Hematopoietic multipotent progenitor cell (in vitro differentiated cells): ENCODE data around the gene PPP1R14C. TPM values are rescaled to one million over a fixed set of nuclear protein-coding genes. Genes with fewer than 3 reads are reported as not detected.
A peak's percentile ranks its signal among the peaks of the same experiment; 100 is the strongest.
"Not testable (repeated sequence)": the region's sequence is repeated elsewhere in the genome, so short reads cannot be mapped to it uniquely, and the experiment has no call there.

Source experiments
- DNase-seq, 3 donors: peaks; one replicate each; pipeline ENCODE4 v3.0.0-alpha.2; 2011 to 2015; ENCODE audit warnings: low read depth in 2 of 3, low spot score in 2 of 3
- total RNA-seq: library from RNA; depleted of rRNA; stranded (reverse); fragments of >200 nt; gene quantifications from one replicate; pipeline ENCODE4 v1.2.3, GENCODE V29; 2012

PPP1R14C gene
- total RNA-seq, 1 donor = under 0.01 TPM

- no peak for DNase-seq
Observed at GRCh38 chr6:150165020-150165702, 22.3 kb downstream of the PPP1R14C start.

GRCh38 chr6:150167479-150167873 lies 24.6 kb downstream of the PPP1R14C start:
- DNase-seq = no peak

- no peak for DNase-seq
Observed at GRCh38 chr6:150169181-150169580, 26.3 kb downstream of the PPP1R14C start.

- DNase-seq = no peak
Observed at GRCh38 chr6:150169609-150170008, 26.8 kb downstream of the PPP1R14C start.

- DNase-seq = no peak
Observed at GRCh38 chr6:150172929-150173328, 30.1 kb downstream of the PPP1R14C start.

- DNase-seq = no peak
Observed at GRCh38 chr6:150175586-150176151, 32.8 kb downstream of the PPP1R14C start.

GRCh38 chr6:150176152-150176551 lies 33.3 kb downstream of the PPP1R14C start:
- DNase-seq = no peak

GRCh38 chr6:150176659-150177058 lies 33.8 kb downstream of the PPP1R14C start:
- DNase-seq = no peak

GRCh38 chr6:150177259-150177951 lies 34.6 kb downstream of the PPP1R14C start:
- no peak for DNase-seq

GRCh38 chr6:150177952-150178520 lies 35.2 kb downstream of the PPP1R14C start:
- DNase-seq = no peak

- DNase-seq = no peak
Observed at GRCh38 chr6:150179030-150179429, 36.2 kb downstream of the PPP1R14C start.

GRCh38 chr6:150179907-150180424 lies 37.1 kb downstream of the PPP1R14C start:
- not testable (repeated sequence) for DNase-seq

GRCh38 chr6:150180517-150180916 lies 37.7 kb downstream of the PPP1R14C start:
- no peak for DNase-seq

- no peak for DNase-seq
Observed at GRCh38 chr6:150182460-150183078, 39.7 kb downstream of the PPP1R14C start.

GRCh38 chr6:150183105-150183504 lies 40.3 kb downstream of the PPP1R14C start:
- DNase-seq = peak in 2 of 3 donors; percentile 11 to 51

GRCh38 chr6:150183966-150184365 lies 41.1 kb downstream of the PPP1R14C start:
- no peak for DNase-seq

GRCh38 chr6:150184850-150185731 lies 42.2 kb downstream of the PPP1R14C start:
- no peak for DNase-seq

GRCh38 chr6:150185732-150186117 lies 42.9 kb downstream of the PPP1R14C start:
- no peak for DNase-seq

GRCh38 chr6:150186129-150186898 lies 43.5 kb downstream of the PPP1R14C start:
- DNase-seq = no peak
